OCI-LY3 (cell line): ENCODE results near the gene PCBP3.

Source experiments
- EZH2phosphoT487 ChIP-seq: fragments of 200-600 bp; shearing (Covaris generic); IDR thresholded peaks from 2 replicates; pipeline ENCODE4 v1.6.1; 2018; ENCODE audit warnings: antibody characterized with exemption, mixed run types, low read depth
- TF ChIP-seq, protein P1 (sequence below): fragments of 200-600, 300-600 bp; sonication (generic); IDR thresholded peaks from 2 replicates; pipeline ENCODE4 v1.5.1; 2014; ENCODE audit warnings: antibody characterized with exemption, low read length, low read depth

DNA sequence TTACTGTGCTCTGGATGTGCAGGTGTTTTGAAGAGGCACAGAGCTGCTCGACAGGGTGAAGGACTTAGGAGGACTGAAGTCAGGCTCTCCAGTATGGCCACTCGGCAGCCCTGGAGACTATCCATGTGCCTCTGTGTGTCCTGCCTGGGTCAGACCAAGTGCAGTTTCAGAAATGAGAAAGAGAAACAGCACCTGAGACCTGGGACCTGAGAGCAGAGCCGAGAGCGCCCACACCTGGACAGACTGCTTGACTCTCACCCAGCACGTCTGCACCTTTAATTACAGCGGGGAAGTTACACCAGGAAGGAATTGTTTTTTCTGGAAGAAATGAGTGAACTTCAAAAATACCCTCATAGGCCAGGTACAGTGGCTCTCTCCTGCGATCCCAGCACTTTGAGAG lies 278.4 kb downstream of the PCBP3 start:
- TF ChIP-seq, protein P1, sequence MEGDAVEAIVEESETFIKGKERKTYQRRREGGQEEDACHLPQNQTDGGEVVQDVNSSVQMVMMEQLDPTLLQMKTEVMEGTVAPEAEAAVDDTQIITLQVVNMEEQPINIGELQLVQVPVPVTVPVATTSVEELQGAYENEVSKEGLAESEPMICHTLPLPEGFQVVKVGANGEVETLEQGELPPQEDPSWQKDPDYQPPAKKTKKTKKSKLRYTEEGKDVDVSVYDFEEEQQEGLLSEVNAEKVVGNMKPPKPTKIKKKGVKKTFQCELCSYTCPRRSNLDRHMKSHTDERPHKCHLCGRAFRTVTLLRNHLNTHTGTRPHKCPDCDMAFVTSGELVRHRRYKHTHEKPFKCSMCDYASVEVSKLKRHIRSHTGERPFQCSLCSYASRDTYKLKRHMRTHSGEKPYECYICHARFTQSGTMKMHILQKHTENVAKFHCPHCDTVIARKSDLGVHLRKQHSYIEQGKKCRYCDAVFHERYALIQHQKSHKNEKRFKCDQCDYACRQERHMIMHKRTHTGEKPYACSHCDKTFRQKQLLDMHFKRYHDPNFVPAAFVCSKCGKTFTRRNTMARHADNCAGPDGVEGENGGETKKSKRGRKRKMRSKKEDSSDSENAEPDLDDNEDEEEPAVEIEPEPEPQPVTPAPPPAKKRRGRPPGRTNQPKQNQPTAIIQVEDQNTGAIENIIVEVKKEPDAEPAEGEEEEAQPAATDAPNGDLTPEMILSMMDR, result no peak
- TF ChIP-seq EZH2phosphoT487, result no peak
